C1 segment of cervical spinal cord (tissue), 14 donors: ENCODE measurements around the gene SLC13A4.

ENCODE experiments used
- DNase-seq, 14 donors: peaks; one replicate each; lab custom pipeline; 2025; lab: John Stamatoyannopoulos, UW

Gene SLC13A4

DNA sequence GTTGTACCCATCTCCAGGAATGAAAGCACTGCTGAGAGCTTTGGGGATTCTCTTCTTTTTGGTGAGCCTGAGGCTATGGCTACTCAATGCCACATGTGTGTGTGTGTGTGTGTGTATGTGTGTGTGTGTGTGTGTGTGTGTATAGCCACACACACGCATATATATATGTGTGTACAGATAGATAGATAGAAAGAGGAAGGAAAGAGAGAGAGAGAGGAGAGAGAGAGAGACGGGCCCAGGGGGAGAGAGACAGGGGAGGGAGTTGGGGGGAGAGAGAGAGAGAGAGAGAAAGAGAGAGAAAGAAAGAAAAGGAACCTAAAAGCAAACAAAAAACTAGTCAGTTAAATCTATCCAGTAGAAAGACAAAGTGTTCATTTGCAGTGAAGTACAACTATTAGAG, 8.3 kb downstream of the SLC13A4 start:
- DNase-seq: no peak

GRCh38 chr7:135718794-135719437, 9.1 kb downstream of the SLC13A4 start:
- DNase-seq: no peak

DNA sequence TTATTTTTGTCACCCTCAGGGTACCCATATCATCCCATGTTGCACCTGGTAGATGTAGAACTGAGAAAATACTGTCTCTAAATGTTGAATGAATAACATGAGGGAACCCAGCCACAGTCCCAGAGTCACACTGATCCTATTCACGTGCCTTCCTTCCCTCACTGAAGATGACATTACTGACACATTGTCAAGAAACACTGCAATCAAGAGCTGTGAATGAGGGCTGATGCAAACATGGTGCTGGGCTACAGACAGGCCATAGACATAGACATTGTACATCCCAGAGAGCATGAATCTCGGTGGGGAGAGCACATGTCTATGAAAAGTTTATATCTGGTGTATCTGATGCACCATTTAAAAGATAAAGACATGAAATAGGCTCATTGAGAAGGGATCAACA, 9.8 kb downstream of the SLC13A4 start:
- no peak for DNase-seq

- peak in 2 of 14 donors; percentile 11 to 98 for DNase-seq
Measured at GRCh38 chr7:135717693-135718092, 10.3 kb downstream of the SLC13A4 start.

- peak in 2 of 14 donors; percentile 8 to 97 for DNase-seq
Measured at GRCh38 chr7:135716677-135717238, 11.2 kb downstream of the SLC13A4 start.

GRCh38 chr7:135715673-135716072, 12.3 kb downstream of the SLC13A4 start:
- DNase-seq: peak in 1 of 14 donors; percentile 6

DNA sequence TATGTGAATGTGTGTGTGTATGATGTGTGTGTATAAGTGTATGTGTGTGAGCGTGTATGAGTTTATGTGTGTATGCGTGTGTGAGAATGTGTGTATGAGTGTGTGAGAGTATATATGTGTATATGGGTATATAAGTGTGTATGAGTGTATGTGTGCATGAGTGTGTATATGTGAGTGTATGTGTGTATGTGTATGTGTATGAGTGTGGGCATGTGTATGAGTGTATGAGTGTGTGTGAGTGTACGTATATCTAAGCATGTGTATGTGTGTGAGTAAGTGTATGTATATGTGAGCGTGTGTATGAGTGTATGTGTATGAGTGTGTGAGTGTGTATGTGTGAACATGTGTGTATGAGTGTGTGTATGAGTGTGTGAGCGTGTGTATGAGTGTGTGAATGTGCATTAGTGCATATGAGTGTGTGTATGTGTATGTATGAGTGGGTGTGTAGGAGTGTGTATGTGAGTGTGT, 12.9 kb downstream of the SLC13A4 start:
- DNase-seq: no peak

GRCh38 chr7:135714534-135715009, 13.4 kb downstream of the SLC13A4 start:
- DNase-seq: peak in 1 of 14 donors; percentile 4

GRCh38 chr7:135713836-135714470, 14.0 kb downstream of the SLC13A4 start:
- peak in 1 of 14 donors; percentile 11 for DNase-seq

- peak in 1 of 14 donors; percentile 41 for DNase-seq
Measured at GRCh38 chr7:135712796-135713195, 15.2 kb downstream of the SLC13A4 start.

DNA sequence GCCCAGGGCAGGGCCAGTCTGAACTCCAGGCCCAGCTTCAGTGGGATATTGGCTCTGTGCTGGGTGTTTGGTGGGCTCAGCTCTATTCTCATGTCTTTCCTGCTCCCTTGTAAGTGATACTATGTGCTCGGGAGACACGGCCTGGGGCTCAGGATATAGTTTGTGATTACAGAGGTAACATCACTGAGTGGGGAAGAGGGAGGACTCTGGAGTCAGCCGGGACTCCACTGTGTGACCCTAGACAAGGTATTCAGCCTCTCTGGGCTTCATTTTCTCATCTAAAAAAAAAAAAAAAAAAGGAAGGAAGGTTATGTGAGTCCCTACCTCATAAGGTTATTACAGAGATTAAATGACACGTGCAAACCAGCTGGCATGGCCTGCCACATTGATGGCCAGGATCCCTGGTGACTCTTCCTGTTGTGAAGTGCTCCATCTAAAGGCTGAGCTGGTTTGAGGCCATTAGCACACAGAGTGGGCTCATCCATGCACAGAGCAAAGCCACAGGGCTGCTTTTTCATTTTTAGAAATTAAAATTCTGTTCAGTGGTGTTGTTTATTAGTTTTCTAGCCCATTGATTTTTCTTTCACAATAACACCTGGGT, 15.7 kb downstream of the SLC13A4 start:
- peak in 1 of 14 donors; percentile 43 for DNase-seq

- no peak for DNase-seq
Measured at GRCh38 chr7:135711139-135711469, 16.9 kb downstream of the SLC13A4 start.

- no peak for DNase-seq
Measured at GRCh38 chr7:135710417-135711138, 17.4 kb downstream of the SLC13A4 start.

GRCh38 chr7:135709508-135709907, 18.5 kb downstream of the SLC13A4 start:
- DNase-seq: no peak

DNA sequence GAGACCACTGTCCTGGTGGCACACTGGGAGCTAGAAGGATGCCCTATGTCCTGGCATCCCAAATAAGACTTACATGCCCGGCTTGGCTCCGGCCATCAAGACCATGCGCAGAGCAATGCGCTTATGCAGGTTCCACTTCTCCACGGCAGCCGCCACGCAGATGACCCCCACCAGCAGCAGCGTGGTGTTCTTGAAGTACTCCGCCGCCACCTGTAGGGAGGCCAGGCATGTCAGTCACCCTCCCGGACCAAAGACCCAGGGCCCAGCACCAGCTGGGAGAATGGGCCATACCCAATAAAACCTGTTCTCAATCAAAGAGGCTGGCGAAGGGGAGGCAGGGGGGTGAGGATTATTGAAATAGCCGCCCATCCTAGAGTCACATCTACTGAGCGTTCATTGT, 19.9 kb downstream of the SLC13A4 start:
- no peak for DNase-seq

- peak in 1 of 14 donors; percentile 1 for DNase-seq
Measured at GRCh38 chr7:135707570-135707966, 20.4 kb downstream of the SLC13A4 start.

DNA sequence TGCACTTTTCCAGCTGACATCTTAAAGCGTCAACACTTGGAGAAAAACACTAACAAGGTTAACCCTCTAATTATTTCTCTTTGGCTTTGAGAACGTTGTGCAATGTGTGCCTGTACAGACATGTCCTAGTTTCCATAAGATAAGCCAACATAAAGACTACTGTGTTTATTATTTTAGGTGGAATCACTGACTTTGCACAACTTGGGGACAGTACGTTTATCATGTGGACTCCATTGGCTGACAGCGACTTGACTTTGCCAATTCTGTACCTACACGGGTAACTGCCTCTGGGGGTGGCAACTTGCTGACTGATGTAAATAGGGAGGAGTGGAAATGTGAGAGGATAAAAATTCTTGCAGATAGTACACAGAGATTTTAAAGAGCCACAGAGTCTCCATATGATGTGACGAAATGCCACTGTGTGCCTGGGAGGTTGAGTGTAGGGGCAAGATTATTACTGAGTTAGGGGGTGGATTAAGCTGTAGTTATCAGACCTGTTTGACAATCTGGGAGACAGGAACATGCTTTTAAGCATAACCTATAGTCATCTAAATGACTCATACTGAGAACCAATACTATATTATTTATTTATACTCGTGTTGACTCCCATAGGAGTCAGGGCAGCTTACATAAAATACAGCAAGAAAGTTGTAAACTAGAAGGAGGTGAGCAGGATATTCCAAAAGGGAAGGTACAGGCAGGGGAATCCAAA, 21.0 kb downstream of the SLC13A4 start:
- DNase-seq: no peak

GRCh38 chr7:135706038-135706742, 21.8 kb downstream of the SLC13A4 start:
- no peak for DNase-seq

DNA sequence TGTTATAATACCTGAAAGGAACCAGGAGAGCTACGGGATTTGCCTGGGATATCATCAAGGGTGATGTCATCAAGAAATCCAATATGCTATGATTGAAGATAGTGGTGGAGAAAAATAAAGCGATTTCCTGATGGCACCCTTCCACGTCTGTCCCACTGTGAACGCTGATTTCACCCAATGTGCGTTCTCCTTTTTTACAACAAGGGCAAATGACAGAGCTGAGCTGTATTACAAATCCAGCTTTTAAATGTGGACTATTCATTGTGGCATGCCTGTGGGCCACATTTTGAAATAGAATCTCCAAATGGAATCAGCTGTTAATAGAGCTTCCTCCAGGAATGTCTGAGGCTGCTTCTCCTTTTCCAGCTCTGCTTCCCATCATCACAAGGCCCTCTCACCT, 23.3 kb downstream of the SLC13A4 start:
- no peak for DNase-seq

DNA sequence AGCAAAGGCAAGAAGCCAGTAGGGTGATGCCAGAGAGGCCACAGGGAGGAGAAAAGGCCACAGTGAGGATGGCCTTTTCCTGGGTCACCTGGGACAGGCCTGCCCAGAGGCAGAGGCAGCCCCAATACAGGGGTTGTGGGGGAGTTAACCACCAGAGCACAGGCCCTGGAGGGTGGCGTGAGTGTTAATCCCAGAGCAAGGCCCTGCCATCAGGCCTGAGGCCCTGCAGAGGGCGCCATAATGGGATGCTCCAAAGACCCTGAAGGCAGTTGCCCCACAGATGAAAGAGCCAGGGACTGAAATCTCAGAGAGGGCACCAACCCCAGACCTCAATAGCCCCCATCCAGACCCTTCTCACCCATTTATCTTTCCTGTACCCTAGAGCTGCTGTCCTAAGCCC, 23.9 kb downstream of the SLC13A4 start:
- no peak for DNase-seq
